HCT116 (cell line): ENCODE data around the gene ACKR3. TPM values are rescaled to one million over a fixed set of nuclear protein-coding genes. Genes with fewer than 3 reads are reported as not detected.

Experiments used
- ATAC-seq: fragments of 200-7000 bp; cut with Tn5 transposase; 2 replicates; pipeline ENCODE4 v1.9.1; 2020; ENCODE audit warnings: mild to moderate bottlenecking, moderate library complexity
- BruUV-seq: library from RNA; stranded (reverse); fragments of 400-500 nt; replicated peaks from 2 replicates; lab custom pipeline; 2021; lab: Mats Ljungman, UMichigan
- CTCF ChIA-PET: fragments of 300-600 bp; sonication (Branson Sonifier 250); formaldehyde crosslinking; loops from one replicate; lab custom pipeline; 2021; ENCODE audit warnings: antibody characterized with exemption; lab: Charles Lee
- POLR2A ChIA-PET: fragments of 300-600, 350-600 bp; sonication (Branson Sonifier 250); formaldehyde crosslinking; loops from one replicate; lab custom pipeline; 2021; ENCODE audit warnings: antibody characterized with exemption; lab: Charles Lee
- RAD21 ChIA-PET, 2 experiments: fragments of 300-600 bp; sonication (Branson Sonifier 250); formaldehyde crosslinking; loops; one replicate each; lab custom pipeline; 2023; ENCODE audit warnings: low total read pairs in 2 of 2; ENCODE audit not compliant: uncharacterized antibody in 2 of 2, unreplicated experiment in 2 of 2, low non-redundant PET in 1 of 2; lab: Charles Lee
- DNase-seq: peaks from one replicate; pipeline ENCODE4 v3.0.0-alpha.2; 2010; ENCODE audit warnings: low read depth, low spot score
- H2AFZ ChIP-seq: fragments of 200-600 bp; shearing (Covaris generic), sonication (generic); 2 replicates; pipeline ENCODE4 v1.6.1; 2017; ENCODE audit warnings: low read depth, mixed run types, mixed read lengths, antibody characterized with exemption, low read length; ENCODE audit not compliant: poor library complexity, severe bottlenecking
- H3K27ac ChIP-seq: 2 replicates; pipeline ENCODE4 v1.5.1; 2012; ENCODE audit warnings: low read depth, low read length
- H3K27me3 ChIP-seq: fragments of 200-600 bp; sonication (generic); 2 replicates; pipeline ENCODE4 v1.6.1; 2016; ENCODE audit warnings: mixed run types, low read length, mixed read lengths; ENCODE audit not compliant: insufficient read depth
- H3K36me3 ChIP-seq, 2 experiments: fragments of 200-500 bp in 1 of 2; fragments of 200-600 bp in 1 of 2; sonication (Bioruptor generic) in 1 of 2; sonication (generic) in 1 of 2; 2 replicates each; pipeline versions ENCODE4 v1.5.1 to v1.6.1; 2014 to 2016; ENCODE audit warnings: low read length in 2 of 2, inconsistent platforms in 1 of 2, mixed read lengths in 1 of 2, mixed run types in 1 of 2; ENCODE audit not compliant: insufficient read depth in 2 of 2, control insufficient read depth in 1 of 2
- H3K4me1 ChIP-seq, 2 experiments: fragments of 200-600 bp in 1 of 2; sonication (generic) in 1 of 2; 2 replicates each; pipeline versions ENCODE4 v1.5.1 to v1.6.1; 2012 to 2017; ENCODE audit warnings: low read length in 2 of 2, inconsistent platforms in 1 of 2, mild to moderate bottlenecking in 1 of 2, mixed read lengths in 1 of 2, mixed run types in 1 of 2, moderate library complexity in 1 of 2; ENCODE audit not compliant: insufficient read depth in 2 of 2, control insufficient read depth in 1 of 2
- H3K4me2 ChIP-seq: fragments of 200-600 bp; sonication (generic); 2 replicates; pipeline ENCODE4 v1.6.1; 2017; ENCODE audit warnings: mixed run types, low read length, mixed read lengths
- H3K4me3 ChIP-seq, 2 experiments: fragments of 200-600 bp in 1 of 2; sonication (generic) in 1 of 2; replicated peaks in 1 of 2; 2 replicates each; pipeline ENCODE4 v1.5.1; 2011 to 2016; ENCODE audit warnings: low read length in 2 of 2, control low read depth in 1 of 2, low read depth in 1 of 2, mild to moderate bottlenecking in 1 of 2, mixed read lengths in 1 of 2, mixed run types in 1 of 2
- H3K79me2 ChIP-seq: fragments of 200-600 bp; sonication (generic); 2 replicates; pipeline ENCODE4 v1.6.1; 2017; ENCODE audit warnings: mild to moderate bottlenecking, mixed run types, low read length, moderate library complexity, mixed read lengths; ENCODE audit not compliant: insufficient read depth
- H3K9ac ChIP-seq: fragments of 200-600 bp; sonication (generic); 2 replicates; pipeline ENCODE4 v1.6.1; 2016; ENCODE audit warnings: low read length, mixed read lengths
- H3K9me2 ChIP-seq: fragments of 200-600 bp; sonication (generic), shearing (Covaris generic); 2 replicates; pipeline ENCODE4 v1.6.1; 2017; ENCODE audit warnings: mixed run types, mild to moderate bottlenecking, moderate library complexity; ENCODE audit not compliant: insufficient read depth
- H3K9me3 ChIP-seq, 2 experiments: fragments of 200-500 bp in 1 of 2; fragments of 200-600 bp in 1 of 2; sonication (Bioruptor generic) in 1 of 2; sonication (generic) in 1 of 2; 2 replicates each; pipeline ENCODE4 v1.6.1; 2014 to 2017; ENCODE audit warnings: low read length in 2 of 2, mixed read lengths in 2 of 2, inconsistent platforms in 1 of 2, low read depth in 1 of 2, mild to moderate bottlenecking in 1 of 2, mixed run types in 1 of 2, moderate library complexity in 1 of 2; ENCODE audit not compliant: control insufficient read depth in 1 of 2, insufficient read depth in 1 of 2
- H4K20me1 ChIP-seq: fragments of 200-600 bp; sonication (generic), shearing (Covaris generic); 2 replicates; pipeline ENCODE4 v1.6.1; 2017; ENCODE audit warnings: mixed run types, mild to moderate bottlenecking, moderate library complexity; ENCODE audit not compliant: insufficient read depth
- CBX3 ChIP-seq: IDR thresholded peaks from 2 replicates; pipeline ENCODE4 v1.6.1; 2012; ENCODE audit warnings: low read depth
- ELF1 ChIP-seq: IDR thresholded peaks from 2 replicates; pipeline ENCODE4 v1.6.1; 2012; ENCODE audit warnings: low read depth, borderline replicate concordance
- POLR2AphosphoS5 ChIP-seq: IDR thresholded peaks from 2 replicates; pipeline ENCODE4 v1.6.1; 2011; ENCODE audit warnings: mild to moderate bottlenecking, low read depth, low read length, moderate library complexity
- intact Hi-C: fragments of 100-400 bp; cut with micrococcal nuclease; formaldehyde crosslinking; loops from 2 replicates; pipeline ENCODE4 v1.10.0; 2022
- total RNA-seq: library from RNA; stranded (reverse); gene quantifications from one replicate; pipeline ENCODE4 v1.2.1, GENCODE V29; 2021; ENCODE audit not compliant: unreplicated experiment
- TF ChIP-seq, protein P1 (sequence below): IDR thresholded peaks from 2 replicates; pipeline ENCODE4 v1.6.1; 2012; ENCODE audit warnings: low read depth
- TF ChIP-seq, protein P2 (sequence below): IDR thresholded peaks from 2 replicates; pipeline ENCODE4 v1.6.1; 2012

Gene ACKR3
- total RNA-seq, 1 experiment from 2014 or later: 0.20 TPM

- no peak overlapping the region for H3K27ac ChIP-seq
- H3K4me3 ChIP-seq: no peak overlapping the region
- ATAC-seq (no peak), DNase-seq (no peak)
- CTCF ChIA-PET: no interaction called here
- H3K27me3 ChIP-seq: peaks cover 98% of the 10 kb centered on the region
- intact Hi-C loops: no loop called here
- no peaks in the 10 kb centered on the region for H3K9me2 ChIP-seq
- no peak overlapping the region for H2AFZ ChIP-seq
- no peak overlapping the region for H3K9ac ChIP-seq
- TF ChIP-seq ELF1 (no peak), POLR2AphosphoS5 (no peak), CBX3 (no peak)
- H3K4me2 ChIP-seq: no peak overlapping the region
- RAD21 ChIA-PET: no interaction called here
- no peaks in the 10 kb centered on the region for H3K9me3 ChIP-seq
- H3K4me1 ChIP-seq: no peaks in the 10 kb centered on the region
- no peaks in the 10 kb centered on the region for H4K20me1 ChIP-seq
- H3K36me3 ChIP-seq: no peaks in the 10 kb centered on the region
- POLR2A ChIA-PET: no interaction called here
- no TSS peak for BruUV-seq
- no peaks in the 10 kb centered on the region for H3K79me2 ChIP-seq
These were observed 46.4 kb downstream of the ACKR3 start for GRCh38 chr2:236616031-236616430.

DNA sequence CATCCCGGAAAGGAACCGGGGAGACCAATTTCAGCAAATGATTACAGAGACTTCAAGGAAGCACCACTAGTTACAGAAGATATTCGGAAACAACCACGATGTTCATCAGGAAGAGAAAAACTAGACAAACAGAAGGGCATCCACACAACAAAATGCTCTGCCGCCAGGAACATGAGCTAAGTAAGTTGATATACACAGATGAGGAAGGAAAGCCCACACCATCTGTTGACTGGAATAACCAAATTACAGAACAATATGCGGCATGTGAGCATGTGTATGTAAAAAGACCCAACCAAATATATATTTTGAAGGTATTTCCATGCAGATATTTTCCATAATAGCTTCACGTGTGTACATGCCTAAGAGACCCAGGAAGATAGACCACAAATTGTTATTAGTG is 47.0 kb downstream of the ACKR3 start:
- peaks cover 99% of the 10 kb centered on the region for H3K27me3 ChIP-seq
- no peaks in the 10 kb centered on the region for H3K36me3 ChIP-seq
- no peak overlapping the region for H3K4me2 ChIP-seq
- ATAC-seq: no peak
- BruUV-seq: no TSS peak
- ChIA-PET RAD21 (no interaction called here), POLR2A (no interaction called here), CTCF (no interaction called here)
- intact Hi-C loops: no loop called here
- H3K9ac ChIP-seq: no peak overlapping the region
- H3K9me3 ChIP-seq: no peaks in the 10 kb centered on the region
- H3K27ac ChIP-seq: no peak overlapping the region
- no peaks in the 10 kb centered on the region for H4K20me1 ChIP-seq
- H2AFZ ChIP-seq: no peak overlapping the region
- H3K4me3 ChIP-seq: no peak overlapping the region
- no peak for DNase-seq
- H3K4me1 ChIP-seq: no peaks in the 10 kb centered on the region
- TF ChIP-seq, protein P1, sequence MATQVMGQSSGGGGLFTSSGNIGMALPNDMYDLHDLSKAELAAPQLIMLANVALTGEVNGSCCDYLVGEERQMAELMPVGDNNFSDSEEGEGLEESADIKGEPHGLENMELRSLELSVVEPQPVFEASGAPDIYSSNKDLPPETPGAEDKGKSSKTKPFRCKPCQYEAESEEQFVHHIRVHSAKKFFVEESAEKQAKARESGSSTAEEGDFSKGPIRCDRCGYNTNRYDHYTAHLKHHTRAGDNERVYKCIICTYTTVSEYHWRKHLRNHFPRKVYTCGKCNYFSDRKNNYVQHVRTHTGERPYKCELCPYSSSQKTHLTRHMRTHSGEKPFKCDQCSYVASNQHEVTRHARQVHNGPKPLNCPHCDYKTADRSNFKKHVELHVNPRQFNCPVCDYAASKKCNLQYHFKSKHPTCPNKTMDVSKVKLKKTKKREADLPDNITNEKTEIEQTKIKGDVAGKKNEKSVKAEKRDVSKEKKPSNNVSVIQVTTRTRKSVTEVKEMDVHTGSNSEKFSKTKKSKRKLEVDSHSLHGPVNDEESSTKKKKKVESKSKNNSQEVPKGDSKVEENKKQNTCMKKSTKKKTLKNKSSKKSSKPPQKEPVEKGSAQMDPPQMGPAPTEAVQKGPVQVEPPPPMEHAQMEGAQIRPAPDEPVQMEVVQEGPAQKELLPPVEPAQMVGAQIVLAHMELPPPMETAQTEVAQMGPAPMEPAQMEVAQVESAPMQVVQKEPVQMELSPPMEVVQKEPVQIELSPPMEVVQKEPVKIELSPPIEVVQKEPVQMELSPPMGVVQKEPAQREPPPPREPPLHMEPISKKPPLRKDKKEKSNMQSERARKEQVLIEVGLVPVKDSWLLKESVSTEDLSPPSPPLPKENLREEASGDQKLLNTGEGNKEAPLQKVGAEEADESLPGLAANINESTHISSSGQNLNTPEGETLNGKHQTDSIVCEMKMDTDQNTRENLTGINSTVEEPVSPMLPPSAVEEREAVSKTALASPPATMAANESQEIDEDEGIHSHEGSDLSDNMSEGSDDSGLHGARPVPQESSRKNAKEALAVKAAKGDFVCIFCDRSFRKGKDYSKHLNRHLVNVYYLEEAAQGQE: no peak
- TF ChIP-seq, protein P2, sequence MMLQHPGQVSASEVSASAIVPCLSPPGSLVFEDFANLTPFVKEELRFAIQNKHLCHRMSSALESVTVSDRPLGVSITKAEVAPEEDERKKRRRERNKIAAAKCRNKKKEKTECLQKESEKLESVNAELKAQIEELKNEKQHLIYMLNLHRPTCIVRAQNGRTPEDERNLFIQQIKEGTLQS: no peak
- H3K79me2 ChIP-seq: no peaks in the 10 kb centered on the region
- no peaks in the 10 kb centered on the region for H3K9me2 ChIP-seq
